Measurements from ENCODE around the gene CEP43. TPM values are rescaled to one million over a fixed set of nuclear protein-coding genes. Genes with fewer than 3 reads are reported as not detected.

The CEP43 gene
- total RNA-seq, 2 experiments from 2014 or later = 34.3 to 41.2 TPM

- Histone ChIP-seq H3K36me3 (ENCODE audit: insufficient read depth, low read length) (peaks cover 63% of the 10 kb centered on the region), H2AFZ (ENCODE audit: low read length) (peak overlapping the region; percentile 84; the same call in 1 of the 2 replicates), H3K4me3 (ENCODE audit: low read depth, low read length, poor library complexity, severe bottlenecking) (peak overlapping the region; percentile 95), H4K20me1 (ENCODE audit: insufficient read depth, low read length) (peaks cover 9% of the 10 kb centered on the region), H3K9me3 (ENCODE audit: low read length) (no peaks in the 10 kb centered on the region), H3K27ac (ENCODE audit: low read depth, low read length, poor library complexity, severe bottlenecking) (peak overlapping the region; percentile 53), H3K9me2 (ENCODE audit: insufficient read depth, low read length) (no peaks in the 10 kb centered on the region), H3K4me2 (ENCODE audit: low read length) (peak overlapping the region; percentile 65), H3K79me2 (ENCODE audit: insufficient read depth, low read depth, low read length) (peaks cover 75% of the 10 kb centered on the region; the same call in 1 of the 2 replicates), H3K4me1 (ENCODE audit: insufficient read depth, low read length, poor library complexity, severe bottlenecking) (peaks cover 33% of the 10 kb centered on the region)
- ChIA-PET CTCF (ENCODE audit: unreplicated experiment) (interaction anchor here (0.9 to 2.3 kb wide), 4 partner anchors 48 to 142 kb away, joined by 3 to 11 read pairs (median 6); partner anchors contain the start of gene CCR6), POLR2A (interaction anchor here (0.5 to 2.7 kb wide), 19 partner anchors 12 to 153 kb away, joined by 3 to 8 read pairs (median 4); partner anchors contain the start of genes CCR6 and RNASET2)
- intact Hi-C loops (cut with micrococcal nuclease; ENCODE audit: unreplicated experiment) = loop anchor here (1.0 to 2.0 kb wide), 4 partner anchors 41 to 142 kb away; partner anchors contain the start of gene RNASET2
- TF ChIP-seq CTCF (conservative IDR thresholded peaks at IDR 0.05; ENCODE audit: low read length) (no peak), EZH2phosphoT487 (IDR thresholded peaks at IDR 0.05; ENCODE audit: borderline replicate concordance, low read depth, low read length) (no peak)
- no peak for DNase-seq (ENCODE audit: low spot score)
- no TSS peak for BruUV-seq (replicated peaks)
These were observed 672 bp downstream of the CEP43 start for GRCh38 chr6:166999884-167000253.

- H3K4me2 ChIP-seq (ENCODE audit: low read length) = peak overlapping the region; percentile 65
- H3K9me2 ChIP-seq (ENCODE audit: insufficient read depth, low read length) = no peaks in the 10 kb centered on the region
- ChIA-PET POLR2A (interaction anchor here (0.7 to 2.7 kb wide), 10 partner anchors 41 to 153 kb away, joined by 3 to 7 read pairs (median 4); partner anchors contain the start of gene CCR6), CTCF (ENCODE audit: unreplicated experiment) (interaction anchor here (0.5 to 2.3 kb wide), 2 partner anchors 47 to 134 kb away, joined by 3 to 11 read pairs; no protein-coding TSS in a partner anchor)
- peak overlapping the region; percentile 0 for H3K27ac ChIP-seq (ENCODE audit: low read depth, low read length, poor library complexity, severe bottlenecking)
- H3K4me3 ChIP-seq (ENCODE audit: low read depth, low read length, poor library complexity, severe bottlenecking) = peak overlapping the region; percentile 95
- DNase-seq (ENCODE audit: low spot score) = peak; percentile 19
- no peaks in the 10 kb centered on the region for H3K9me3 ChIP-seq (ENCODE audit: low read length)
- BruUV-seq (replicated peaks) = no TSS peak
- intact Hi-C loops (cut with micrococcal nuclease; ENCODE audit: unreplicated experiment) = no loop called here
- no peak overlapping the region for H2AFZ ChIP-seq (ENCODE audit: low read length)
- TF ChIP-seq EZH2phosphoT487 (IDR thresholded peaks at IDR 0.05; ENCODE audit: borderline replicate concordance, low read depth, low read length) (no peak), CTCF (conservative IDR thresholded peaks at IDR 0.05; ENCODE audit: low read length) (no peak)
- H3K36me3 ChIP-seq (ENCODE audit: insufficient read depth, low read length) = peaks cover 66% of the 10 kb centered on the region
- H3K79me2 ChIP-seq (ENCODE audit: insufficient read depth, low read depth, low read length) = peaks cover 69% of the 10 kb centered on the region; the same call in 1 of the 2 replicates
- peaks cover 33% of the 10 kb centered on the region for H3K4me1 ChIP-seq (ENCODE audit: insufficient read depth, low read length, poor library complexity, severe bottlenecking)
- peaks cover 9% of the 10 kb centered on the region for H4K20me1 ChIP-seq (ENCODE audit: insufficient read depth, low read length)
These were observed 1.6 kb downstream of the CEP43 start for GRCh38 chr6:167000759-167001158.

Measured in OCI-LY7 (cell line).